Bronchial epithelial cell (primary cell): ENCODE data around the gene LCNL1. TPM values are rescaled to one million over a fixed set of nuclear protein-coding genes. Genes with fewer than 3 reads are reported as not detected.

ENCODE experiments used
- DNase-seq: peaks from one replicate; pipeline ENCODE4 v3.0.0-alpha.2; 2010; ENCODE audit warnings: low read depth
- FAIRE-seq: peaks from 2 replicates; lab custom pipeline; 2011; peaks lifted over from hg19 to GRCh38; lab: Jason Lieb, UNC
- H3K27me3 ChIP-seq: 2 replicates; pipeline ENCODE4 v1.5.1; 2011; ENCODE audit warnings: low read length; ENCODE audit not compliant: control insufficient read depth, insufficient read depth
- H3K36me3 ChIP-seq: 2 replicates; pipeline ENCODE4 v1.5.1; 2011; ENCODE audit warnings: low read length; ENCODE audit not compliant: control insufficient read depth, insufficient read depth
- H3K4me3 ChIP-seq: 2 replicates; pipeline ENCODE4 v1.5.1; 2011; ENCODE audit warnings: mild to moderate bottlenecking, low read depth, low read length, control low read depth
- total RNA-seq: library from RNA; depleted of rRNA; stranded (reverse); fragments of >200 nt; gene quantifications from 2 replicates; pipeline ENCODE4 v1.2.1, GENCODE V29; 2014
- TF ChIP-seq, protein P1 (sequence below): IDR thresholded peaks from 2 replicates; pipeline ENCODE4 v1.5.1; 2011; ENCODE audit warnings: mild to moderate bottlenecking, moderate library complexity, low read length, control low read depth, inconsistent platforms; ENCODE audit not compliant: insufficient read depth, severe bottlenecking

LCNL1 gene
- total RNA-seq, 1 donor from 2014 or later = not detected

DNA sequence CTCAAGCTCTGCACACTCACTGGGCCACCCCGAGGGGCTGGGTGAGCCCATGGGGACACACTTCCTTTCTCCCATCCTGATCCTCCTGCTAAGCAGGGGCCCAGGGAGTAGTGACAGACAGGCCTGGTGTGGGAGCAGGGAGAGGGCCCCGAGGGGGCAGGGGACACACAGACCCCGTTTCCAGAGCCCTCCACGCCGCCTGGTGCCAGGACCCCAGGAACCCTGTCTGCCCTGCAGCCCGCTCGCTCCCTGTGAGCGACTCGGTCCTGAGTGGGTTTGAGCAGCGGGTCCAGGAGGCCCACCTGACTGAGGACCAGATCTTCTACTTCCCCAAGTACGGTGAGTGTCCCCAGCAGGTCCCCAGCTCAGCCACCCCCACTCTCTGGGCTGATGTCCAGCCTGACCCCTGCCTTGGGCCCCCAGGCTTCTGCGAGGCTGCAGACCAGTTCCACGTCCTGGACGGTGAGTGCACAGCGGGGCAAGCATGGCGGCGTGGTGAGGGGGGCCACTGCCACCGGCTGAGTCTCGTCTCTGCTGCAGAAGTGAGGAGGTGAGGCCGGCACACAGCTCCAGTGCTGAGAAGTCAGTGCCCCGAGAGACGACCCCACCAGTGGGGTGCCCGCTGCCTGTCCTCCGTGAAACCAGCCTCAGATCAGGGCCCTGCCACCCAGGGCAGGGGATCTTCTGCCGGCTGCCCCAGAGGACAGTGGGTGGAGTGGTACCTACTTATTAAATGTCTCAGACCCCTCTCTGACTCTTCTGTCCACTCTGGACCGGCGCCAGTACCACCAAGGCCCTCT lies 36.4 kb upstream of the LCNL1 start:
- no peak for FAIRE-seq
- Histone ChIP-seq H3K36me3 (peaks cover 9% of the 10 kb centered on the region), H3K27me3 (no peaks in the 10 kb centered on the region), H3K4me3 (no peak overlapping the region)
- TF ChIP-seq, protein P1, sequence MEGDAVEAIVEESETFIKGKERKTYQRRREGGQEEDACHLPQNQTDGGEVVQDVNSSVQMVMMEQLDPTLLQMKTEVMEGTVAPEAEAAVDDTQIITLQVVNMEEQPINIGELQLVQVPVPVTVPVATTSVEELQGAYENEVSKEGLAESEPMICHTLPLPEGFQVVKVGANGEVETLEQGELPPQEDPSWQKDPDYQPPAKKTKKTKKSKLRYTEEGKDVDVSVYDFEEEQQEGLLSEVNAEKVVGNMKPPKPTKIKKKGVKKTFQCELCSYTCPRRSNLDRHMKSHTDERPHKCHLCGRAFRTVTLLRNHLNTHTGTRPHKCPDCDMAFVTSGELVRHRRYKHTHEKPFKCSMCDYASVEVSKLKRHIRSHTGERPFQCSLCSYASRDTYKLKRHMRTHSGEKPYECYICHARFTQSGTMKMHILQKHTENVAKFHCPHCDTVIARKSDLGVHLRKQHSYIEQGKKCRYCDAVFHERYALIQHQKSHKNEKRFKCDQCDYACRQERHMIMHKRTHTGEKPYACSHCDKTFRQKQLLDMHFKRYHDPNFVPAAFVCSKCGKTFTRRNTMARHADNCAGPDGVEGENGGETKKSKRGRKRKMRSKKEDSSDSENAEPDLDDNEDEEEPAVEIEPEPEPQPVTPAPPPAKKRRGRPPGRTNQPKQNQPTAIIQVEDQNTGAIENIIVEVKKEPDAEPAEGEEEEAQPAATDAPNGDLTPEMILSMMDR = no peak
- DNase-seq = no peak

GRCh38 chr9:136947028-136947891 lies 35.5 kb upstream of the LCNL1 start:
- H3K36me3 ChIP-seq = peaks cover 3% of the 10 kb centered on the region
- no peak overlapping the region for H3K4me3 ChIP-seq
- no peak for DNase-seq
- H3K27me3 ChIP-seq = no peaks in the 10 kb centered on the region
- TF ChIP-seq, protein P1 = no peak
- no peak for FAIRE-seq

DNA sequence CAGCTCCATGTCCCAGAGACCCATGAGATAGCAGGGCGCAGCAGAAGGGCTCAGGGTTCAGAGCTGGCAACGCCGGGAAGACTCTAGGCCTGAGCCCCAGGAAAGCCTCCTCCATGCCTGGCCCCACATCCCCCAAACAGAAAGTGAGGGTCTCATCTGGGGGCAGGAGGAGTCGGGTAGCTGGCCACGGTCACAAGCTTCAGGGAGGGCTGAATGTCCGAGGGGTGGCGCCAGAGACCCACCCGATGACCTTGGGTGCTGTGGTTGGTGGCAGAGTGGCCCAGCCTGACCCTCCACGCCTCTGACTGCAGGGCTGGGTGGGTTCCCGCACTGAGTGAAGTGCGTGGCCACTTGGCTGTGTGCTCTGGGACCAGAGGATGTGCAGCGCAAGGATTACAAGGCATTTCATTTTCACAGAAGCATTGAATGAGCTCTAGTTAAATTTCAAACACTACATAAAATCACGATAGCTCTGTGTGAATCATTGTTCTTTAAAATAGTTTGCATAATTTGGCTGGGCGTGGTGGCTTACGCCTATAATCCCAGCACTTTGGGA lies 34.8 kb upstream of the LCNL1 start:
- FAIRE-seq = no peak
- TF ChIP-seq, protein P1 = peak; percentile 49
- no peaks in the 10 kb centered on the region for H3K36me3 ChIP-seq
- peak; percentile 29 for DNase-seq
- no peak overlapping the region for H3K4me3 ChIP-seq
- no peaks in the 10 kb centered on the region for H3K27me3 ChIP-seq

GRCh38 chr9:136949239-136949816 lies 33.5 kb upstream of the LCNL1 start:
- FAIRE-seq = no peak
- TF ChIP-seq, protein P1 = no peak
- no peaks in the 10 kb centered on the region for H3K36me3 ChIP-seq
- peak overlapping the region; percentile 76 for H3K4me3 ChIP-seq
- H3K27me3 ChIP-seq = no peaks in the 10 kb centered on the region
- DNase-seq = no peak

- DNase-seq = peak; percentile 80
- H3K27me3 ChIP-seq = no peaks in the 10 kb centered on the region
- H3K36me3 ChIP-seq = no peaks in the 10 kb centered on the region
- H3K4me3 ChIP-seq = peak overlapping the region; percentile 76
- TF ChIP-seq, protein P1 = peak; percentile 21
- no peak for FAIRE-seq
These were observed 32.8 kb upstream of the LCNL1 start for GRCh38 chr9:136949817-136950655.
